ENCODE results near the gene KCNB1.

- TF ChIP-seq CTCF (IDR thresholded peaks at IDR 0.05; ENCODE audit: low read depth, low read length, missing input control): no peak
- TF ChIP-seq GABPA (IDR thresholded peaks at IDR 0.05 in 1 of 2, conservative IDR thresholded peaks at IDR 0.05 in 1 of 2): no peak
- no peak for TF ChIP-seq FOXA1 (IDR thresholded peaks at IDR 0.05)
- TF ChIP-seq, protein P1, sequence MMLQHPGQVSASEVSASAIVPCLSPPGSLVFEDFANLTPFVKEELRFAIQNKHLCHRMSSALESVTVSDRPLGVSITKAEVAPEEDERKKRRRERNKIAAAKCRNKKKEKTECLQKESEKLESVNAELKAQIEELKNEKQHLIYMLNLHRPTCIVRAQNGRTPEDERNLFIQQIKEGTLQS (IDR thresholded peaks at IDR 0.05): no peak
- no peak for TF ChIP-seq RAD21 (IDR thresholded peaks at IDR 0.05)
- TF ChIP-seq YY1 (IDR thresholded peaks at IDR 0.05): no peak
- TF ChIP-seq, protein P2, sequence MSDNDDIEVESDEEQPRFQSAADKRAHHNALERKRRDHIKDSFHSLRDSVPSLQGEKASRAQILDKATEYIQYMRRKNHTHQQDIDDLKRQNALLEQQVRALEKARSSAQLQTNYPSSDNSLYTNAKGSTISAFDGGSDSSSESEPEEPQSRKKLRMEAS (IDR thresholded peaks at IDR 0.05): no peak
- no peak for TF ChIP-seq TAF1 (conservative IDR thresholded peaks at IDR 0.05)
- no peak for TF ChIP-seq ZBTB33 (IDR thresholded peaks at IDR 0.05)
- no peak for TF ChIP-seq RXRA (IDR thresholded peaks at IDR 0.05)
- no peak for TF ChIP-seq JUND (IDR thresholded peaks at IDR 0.05)
- TF ChIP-seq, protein P3, sequence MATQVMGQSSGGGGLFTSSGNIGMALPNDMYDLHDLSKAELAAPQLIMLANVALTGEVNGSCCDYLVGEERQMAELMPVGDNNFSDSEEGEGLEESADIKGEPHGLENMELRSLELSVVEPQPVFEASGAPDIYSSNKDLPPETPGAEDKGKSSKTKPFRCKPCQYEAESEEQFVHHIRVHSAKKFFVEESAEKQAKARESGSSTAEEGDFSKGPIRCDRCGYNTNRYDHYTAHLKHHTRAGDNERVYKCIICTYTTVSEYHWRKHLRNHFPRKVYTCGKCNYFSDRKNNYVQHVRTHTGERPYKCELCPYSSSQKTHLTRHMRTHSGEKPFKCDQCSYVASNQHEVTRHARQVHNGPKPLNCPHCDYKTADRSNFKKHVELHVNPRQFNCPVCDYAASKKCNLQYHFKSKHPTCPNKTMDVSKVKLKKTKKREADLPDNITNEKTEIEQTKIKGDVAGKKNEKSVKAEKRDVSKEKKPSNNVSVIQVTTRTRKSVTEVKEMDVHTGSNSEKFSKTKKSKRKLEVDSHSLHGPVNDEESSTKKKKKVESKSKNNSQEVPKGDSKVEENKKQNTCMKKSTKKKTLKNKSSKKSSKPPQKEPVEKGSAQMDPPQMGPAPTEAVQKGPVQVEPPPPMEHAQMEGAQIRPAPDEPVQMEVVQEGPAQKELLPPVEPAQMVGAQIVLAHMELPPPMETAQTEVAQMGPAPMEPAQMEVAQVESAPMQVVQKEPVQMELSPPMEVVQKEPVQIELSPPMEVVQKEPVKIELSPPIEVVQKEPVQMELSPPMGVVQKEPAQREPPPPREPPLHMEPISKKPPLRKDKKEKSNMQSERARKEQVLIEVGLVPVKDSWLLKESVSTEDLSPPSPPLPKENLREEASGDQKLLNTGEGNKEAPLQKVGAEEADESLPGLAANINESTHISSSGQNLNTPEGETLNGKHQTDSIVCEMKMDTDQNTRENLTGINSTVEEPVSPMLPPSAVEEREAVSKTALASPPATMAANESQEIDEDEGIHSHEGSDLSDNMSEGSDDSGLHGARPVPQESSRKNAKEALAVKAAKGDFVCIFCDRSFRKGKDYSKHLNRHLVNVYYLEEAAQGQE (IDR thresholded peaks at IDR 0.05): no peak
- no peak for TF ChIP-seq SP1 (IDR thresholded peaks at IDR 0.05)
- no peak for TF ChIP-seq EGR1 (IDR thresholded peaks at IDR 0.05; ENCODE audit: low read depth in 2 of 2)
These were observed 158.2 kb downstream of the KCNB1 start for GRCh38 chr20:49324306-49324705.
